Endothelial cell of umbilical vein (primary cell): ENCODE data around the gene TRIM2. TPM values are rescaled to one million over a fixed set of nuclear protein-coding genes. Genes with fewer than 3 reads are reported as not detected.

Experiments used
- BruUV-seq: library from RNA; stranded (reverse); fragments of 400-500 nt; replicated peaks from 2 replicates; lab custom pipeline; 2021; lab: Mats Ljungman, UMichigan
- CTCF ChIA-PET: fragments of 300-600, 350-600 bp; sonication (Branson Sonifier 250); formaldehyde crosslinking; loops from one replicate; lab custom pipeline; 2021; ENCODE audit warnings: antibody characterized with exemption, inconsistent platforms; lab: Charles Lee
- POLR2A ChIA-PET: fragments of 300-600, 350-600 bp; sonication (Branson Sonifier 250); formaldehyde crosslinking; loops from one replicate; lab custom pipeline; 2021; ENCODE audit warnings: antibody characterized with exemption, inconsistent platforms; lab: Charles Lee
- DNase-seq: peaks from one replicate; pipeline ENCODE4 v3.0.0-alpha.2; 2011; ENCODE audit warnings: low read depth, low spot score
- FAIRE-seq: peaks from 2 replicates; lab custom pipeline; 2011; peaks lifted over from hg19 to GRCh38; lab: Jason Lieb, UNC
- H2AFZ ChIP-seq: 2 replicates; pipeline ENCODE4 v1.6.0; 2012; ENCODE audit warnings: low read depth, low read length, control low read depth, inconsistent platforms
- H3K27ac ChIP-seq: 2 replicates; pipeline ENCODE4 v1.5.1; 2011; ENCODE audit warnings: low read depth, mild to moderate bottlenecking, control low read depth, low read length, moderate library complexity; ENCODE audit not compliant: insufficient read depth
- H3K27me3 ChIP-seq, 2 experiments: 2 replicates each; pipeline versions ENCODE4 v1.6.0 to v1.6.1; 2011; ENCODE audit warnings: low read length in 2 of 2, mixed read lengths in 1 of 2; ENCODE audit not compliant: control insufficient read depth in 2 of 2, insufficient read depth in 2 of 2
- H3K36me3 ChIP-seq, 2 experiments: 2 replicates in 1 of 2; 3 replicates in 1 of 2; pipeline ENCODE4 v1.5.1; 2011; ENCODE audit warnings: low read length in 2 of 2, mild to moderate bottlenecking in 1 of 2, moderate library complexity in 1 of 2; ENCODE audit not compliant: control insufficient read depth in 2 of 2, insufficient read depth in 2 of 2; ENCODE audit errors: extremely low read depth in 1 of 2
- H3K4me1 ChIP-seq: 3 replicates; pipeline ENCODE4 v1.5.1; 2011; ENCODE audit warnings: mild to moderate bottlenecking, low read length; ENCODE audit not compliant: control insufficient read depth, insufficient read depth; ENCODE audit errors: extremely low read depth
- H3K4me2 ChIP-seq: 2 replicates; pipeline ENCODE4 v1.6.1; 2011; ENCODE audit warnings: low read length, control low read depth, mixed read lengths; ENCODE audit not compliant: insufficient read depth
- H3K4me3 ChIP-seq, 3 experiments: fragments of 200-600 bp in 1 of 3; sonication (generic), shearing (Covaris generic) in 1 of 3; replicated peaks in 1 of 3; 2 replicates each; pipeline ENCODE4 v1.5.1; 2011 to 2016; ENCODE audit warnings: control low read depth in 3 of 3, low read length in 3 of 3, mild to moderate bottlenecking in 2 of 3, inconsistent platforms in 1 of 3, low read depth in 1 of 3, moderate library complexity in 1 of 3; ENCODE audit not compliant: insufficient read depth in 1 of 3
- H3K79me2 ChIP-seq: 2 replicates; pipeline ENCODE4 v1.6.0; 2012; ENCODE audit warnings: low read length, inconsistent platforms; ENCODE audit not compliant: control insufficient read depth, insufficient read depth
- H3K9ac ChIP-seq: replicated peaks from 2 replicates; pipeline ENCODE3; 2011; ENCODE audit warnings: low read length, control low read depth; ENCODE audit not compliant: insufficient read depth; ENCODE audit errors: extremely low read depth
- H3K9me1 ChIP-seq: replicated peaks from 3 replicates; pipeline ENCODE4 v1.6.0; 2011; ENCODE audit warnings: mild to moderate bottlenecking, low read length; ENCODE audit not compliant: control insufficient read depth, insufficient read depth; ENCODE audit errors: extremely low read depth
- H3K9me3 ChIP-seq: replicated peaks from 2 replicates; pipeline ENCODE4 v1.5.1; 2012; ENCODE audit warnings: low read length, inconsistent platforms; ENCODE audit not compliant: control insufficient read depth, insufficient read depth
- H4K20me1 ChIP-seq: replicated peaks from 2 replicates; pipeline ENCODE3; 2011; ENCODE audit warnings: mild to moderate bottlenecking, low read length; ENCODE audit not compliant: control insufficient read depth, insufficient read depth; ENCODE audit errors: extremely low read depth
- EZH2 ChIP-seq: IDR thresholded peaks from 2 replicates; pipeline ENCODE4 v1.6.1; 2012; ENCODE audit warnings: borderline replicate concordance, low read depth, mild to moderate bottlenecking, moderate library complexity, low read length, inconsistent platforms; ENCODE audit not compliant: severe bottlenecking
- FOS ChIP-seq: IDR thresholded peaks from 2 replicates; pipeline ENCODE4 v1.6.1; 2011; ENCODE audit warnings: mild to moderate bottlenecking, low read length, moderate library complexity, borderline replicate concordance; ENCODE audit not compliant: insufficient read depth
- GATA2 ChIP-seq: IDR thresholded peaks from 2 replicates; pipeline ENCODE4 v1.7.0; 2011; ENCODE audit warnings: low read depth, mild to moderate bottlenecking, moderate library complexity, mixed read lengths, low read length; ENCODE audit not compliant: insufficient read length, insufficient read depth
- JUN ChIP-seq: IDR thresholded peaks from 2 replicates; pipeline ENCODE4 v1.6.1; 2011; ENCODE audit warnings: borderline replicate concordance, low read depth; ENCODE audit not compliant: insufficient read length, insufficient read depth
- MYC ChIP-seq: IDR thresholded peaks from one replicate; pipeline ENCODE4 v1.6.1; 2011; ENCODE audit warnings: mild to moderate bottlenecking, low read depth, low read length
- POLR2A ChIP-seq: IDR thresholded peaks from 2 replicates; pipeline ENCODE4 v1.6.1; 2012; ENCODE audit warnings: low read depth, mild to moderate bottlenecking, control low read depth, low read length
- POLR2AphosphoS5 ChIP-seq: IDR thresholded peaks from 2 replicates; pipeline ENCODE4 v1.6.1; 2012; ENCODE audit warnings: low read depth, mild to moderate bottlenecking, control low read depth, low read length, moderate library complexity; ENCODE audit not compliant: insufficient read depth
- dilution Hi-C: fragments of 300-500 bp; cut with MboI; formaldehyde crosslinking; loops from one replicate; pipeline ENCODE4 v1.15.0; 2019; ENCODE audit warnings: low sequenced_read_pairs; ENCODE audit not compliant: extremely low pct_ligation_motif_present
- intact Hi-C: fragments of 100-400 bp; cut with micrococcal nuclease; formaldehyde crosslinking; loops from one replicate; pipeline ENCODE4 v1.10.0; 2022
- polyA plus RNA-seq, 4 experiments: library from polyadenylated mRNA; depleted of rRNA in 3 of 4; stranded (reverse) in 3 of 4; unstranded in 1 of 4; fragments of >200 nt; gene quantifications; 2 replicates each; pipeline versions ENCODE4 v1.2.1 to v1.2.3, GENCODE V29; 2011 to 2012; ENCODE audit warnings: missing spikeins in 1 of 4
- total RNA-seq: library from RNA; stranded (reverse); gene quantifications from 2 replicates; pipeline ENCODE4 v1.2.3, GENCODE V29; 2021
- TF ChIP-seq, protein P1 (sequence below), 2 donors: IDR thresholded peaks; 1 replicate in 1 of 2; 2 replicates in 1 of 2; pipeline ENCODE4 v1.5.1; 2011; ENCODE audit warnings: low read length in 2 of 2, mild to moderate bottlenecking in 2 of 2, moderate library complexity in 2 of 2, control low read depth in 1 of 2, inconsistent platforms in 1 of 2, low read depth in 1 of 2; ENCODE audit not compliant: insufficient read depth in 1 of 2; ENCODE audit errors: extremely low read depth in 1 of 2
- TF ChIP-seq, protein P2 (sequence below): IDR thresholded peaks from 2 replicates; pipeline ENCODE4 v1.6.1; 2011; ENCODE audit not compliant: insufficient read depth, insufficient read length

Gene TRIM2
- total and polyA plus RNA-seq, 2 donors (not counting 3 experiments of a cell fraction or from before 2014, with no cell fraction given), result 6.8 to 19.7 TPM

DNA sequence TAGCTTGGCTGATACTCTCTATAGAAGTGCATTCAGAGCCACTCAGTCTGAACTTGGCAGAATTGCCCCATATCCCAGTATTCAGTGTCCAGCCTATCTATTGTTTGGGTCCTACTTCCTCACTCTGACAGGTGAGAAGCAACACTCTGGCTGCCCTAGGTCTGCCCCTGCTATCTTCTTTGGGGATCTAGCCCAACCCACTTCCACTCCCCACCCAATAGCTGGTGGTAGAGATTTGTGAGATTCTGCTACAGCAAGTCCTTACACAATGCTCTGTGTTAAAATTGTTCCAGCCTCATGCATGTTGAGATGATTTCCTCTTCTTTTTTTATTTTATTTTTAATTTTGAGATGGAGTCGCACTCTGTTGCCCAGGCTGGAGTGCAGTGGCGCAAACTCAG lies 67.6 kb downstream of the TRIM2 start:
- no peak for TF ChIP-seq FOS
- TF ChIP-seq POLR2AphosphoS5, result no peak
- no peak for TF ChIP-seq JUN
- no peak for TF ChIP-seq MYC
- TF ChIP-seq, protein P1, sequence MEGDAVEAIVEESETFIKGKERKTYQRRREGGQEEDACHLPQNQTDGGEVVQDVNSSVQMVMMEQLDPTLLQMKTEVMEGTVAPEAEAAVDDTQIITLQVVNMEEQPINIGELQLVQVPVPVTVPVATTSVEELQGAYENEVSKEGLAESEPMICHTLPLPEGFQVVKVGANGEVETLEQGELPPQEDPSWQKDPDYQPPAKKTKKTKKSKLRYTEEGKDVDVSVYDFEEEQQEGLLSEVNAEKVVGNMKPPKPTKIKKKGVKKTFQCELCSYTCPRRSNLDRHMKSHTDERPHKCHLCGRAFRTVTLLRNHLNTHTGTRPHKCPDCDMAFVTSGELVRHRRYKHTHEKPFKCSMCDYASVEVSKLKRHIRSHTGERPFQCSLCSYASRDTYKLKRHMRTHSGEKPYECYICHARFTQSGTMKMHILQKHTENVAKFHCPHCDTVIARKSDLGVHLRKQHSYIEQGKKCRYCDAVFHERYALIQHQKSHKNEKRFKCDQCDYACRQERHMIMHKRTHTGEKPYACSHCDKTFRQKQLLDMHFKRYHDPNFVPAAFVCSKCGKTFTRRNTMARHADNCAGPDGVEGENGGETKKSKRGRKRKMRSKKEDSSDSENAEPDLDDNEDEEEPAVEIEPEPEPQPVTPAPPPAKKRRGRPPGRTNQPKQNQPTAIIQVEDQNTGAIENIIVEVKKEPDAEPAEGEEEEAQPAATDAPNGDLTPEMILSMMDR (IDR thresholded peaks at IDR 0.05; ENCODE audit: extremely low read depth in 1 of 2, insufficient read depth in 1 of 2, low read depth in 1 of 2, low read length in 2 of 2), result no peak
- TF ChIP-seq POLR2A, result no peak
- TF ChIP-seq, protein P2, sequence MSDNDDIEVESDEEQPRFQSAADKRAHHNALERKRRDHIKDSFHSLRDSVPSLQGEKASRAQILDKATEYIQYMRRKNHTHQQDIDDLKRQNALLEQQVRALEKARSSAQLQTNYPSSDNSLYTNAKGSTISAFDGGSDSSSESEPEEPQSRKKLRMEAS, result no peak
- TF ChIP-seq GATA2, result no peak
- TF ChIP-seq EZH2, result no peak
- BruUV-seq, result no TSS peak

More for the DNA sequence above, 67.6 kb downstream of the TRIM2 start:
- no peak for FAIRE-seq
- DNase-seq, result no peak
- ChIA-PET CTCF (no interaction called here), POLR2A (no interaction called here)
- H3K79me2 ChIP-seq, result no peaks in the 10 kb centered on the region
- H3K9me3 ChIP-seq, result no peaks in the 10 kb centered on the region
- H2AFZ ChIP-seq, result no peak overlapping the region
- no peak overlapping the region for H3K4me3 ChIP-seq
- H4K20me1 ChIP-seq, result no peaks in the 10 kb centered on the region
- no peak overlapping the region for H3K27ac ChIP-seq
- no peaks in the 10 kb centered on the region for H3K36me3 ChIP-seq
- intact Hi-C loops, result no loop called here
- H3K9ac ChIP-seq, result no peak overlapping the region
- H3K4me1 ChIP-seq, result peaks cover 1% of the 10 kb centered on the region
- no peaks in the 10 kb centered on the region for H3K9me1 ChIP-seq
- no peaks in the 10 kb centered on the region for H3K27me3 ChIP-seq
- dilution Hi-C loops, result no loop called here
- no peak overlapping the region for H3K4me2 ChIP-seq
